ENCODE measurements around the gene LDLRAD3. TPM values are rescaled to one million over a fixed set of nuclear protein-coding genes. Genes with fewer than 3 reads are reported as not detected.

Gene LDLRAD3
- polyA plus RNA-seq, 1 experiment, result 7.8 TPM

DNA sequence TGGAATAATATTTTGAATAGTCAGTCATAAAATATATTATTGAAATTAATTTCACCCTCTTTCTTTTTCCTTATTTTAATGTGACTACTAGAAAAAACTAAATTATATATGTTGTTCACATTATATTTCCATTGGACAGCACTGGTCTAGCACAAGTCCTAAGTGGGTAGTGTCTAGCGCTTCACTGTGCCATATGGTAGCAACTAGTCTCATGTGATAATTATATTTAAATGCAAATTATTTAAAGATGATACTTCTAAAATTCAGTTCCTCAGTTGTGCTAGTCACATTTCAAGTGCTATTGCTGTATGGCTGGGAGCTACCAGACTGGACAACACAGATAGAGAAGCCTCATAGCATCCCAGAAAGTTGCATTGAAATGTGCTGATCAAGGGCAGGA, 19.1 kb upstream of the LDLRAD3 start:
- DNase-seq (ENCODE audit: low read depth, low spot score), result no peak
- H3K27me3 ChIP-seq (ENCODE audit: control insufficient read depth, insufficient read depth, low read length), result peaks cover 2% of the 10 kb centered on the region
- POLR2A ChIA-PET, result no interaction called here
- H3K4me3 ChIP-seq (ENCODE audit: low read depth, low read length), result no peak overlapping the region
- TF ChIP-seq, protein P1, sequence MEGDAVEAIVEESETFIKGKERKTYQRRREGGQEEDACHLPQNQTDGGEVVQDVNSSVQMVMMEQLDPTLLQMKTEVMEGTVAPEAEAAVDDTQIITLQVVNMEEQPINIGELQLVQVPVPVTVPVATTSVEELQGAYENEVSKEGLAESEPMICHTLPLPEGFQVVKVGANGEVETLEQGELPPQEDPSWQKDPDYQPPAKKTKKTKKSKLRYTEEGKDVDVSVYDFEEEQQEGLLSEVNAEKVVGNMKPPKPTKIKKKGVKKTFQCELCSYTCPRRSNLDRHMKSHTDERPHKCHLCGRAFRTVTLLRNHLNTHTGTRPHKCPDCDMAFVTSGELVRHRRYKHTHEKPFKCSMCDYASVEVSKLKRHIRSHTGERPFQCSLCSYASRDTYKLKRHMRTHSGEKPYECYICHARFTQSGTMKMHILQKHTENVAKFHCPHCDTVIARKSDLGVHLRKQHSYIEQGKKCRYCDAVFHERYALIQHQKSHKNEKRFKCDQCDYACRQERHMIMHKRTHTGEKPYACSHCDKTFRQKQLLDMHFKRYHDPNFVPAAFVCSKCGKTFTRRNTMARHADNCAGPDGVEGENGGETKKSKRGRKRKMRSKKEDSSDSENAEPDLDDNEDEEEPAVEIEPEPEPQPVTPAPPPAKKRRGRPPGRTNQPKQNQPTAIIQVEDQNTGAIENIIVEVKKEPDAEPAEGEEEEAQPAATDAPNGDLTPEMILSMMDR (IDR thresholded peaks at IDR 0.05; ENCODE audit: low read depth, low read length), result no peak
- CTCF ChIA-PET, result interaction anchor here (2.8 kb wide), 1 partner anchor 103 kb away, joined by 15 read pairs; no protein-coding TSS in a partner anchor
- no peaks in the 10 kb centered on the region for H3K9me3 ChIP-seq (ENCODE audit: control insufficient read depth, insufficient read depth, low read length)
- no peak overlapping the region for H3K27ac ChIP-seq (ENCODE audit: low read depth, low read length)

DNA sequence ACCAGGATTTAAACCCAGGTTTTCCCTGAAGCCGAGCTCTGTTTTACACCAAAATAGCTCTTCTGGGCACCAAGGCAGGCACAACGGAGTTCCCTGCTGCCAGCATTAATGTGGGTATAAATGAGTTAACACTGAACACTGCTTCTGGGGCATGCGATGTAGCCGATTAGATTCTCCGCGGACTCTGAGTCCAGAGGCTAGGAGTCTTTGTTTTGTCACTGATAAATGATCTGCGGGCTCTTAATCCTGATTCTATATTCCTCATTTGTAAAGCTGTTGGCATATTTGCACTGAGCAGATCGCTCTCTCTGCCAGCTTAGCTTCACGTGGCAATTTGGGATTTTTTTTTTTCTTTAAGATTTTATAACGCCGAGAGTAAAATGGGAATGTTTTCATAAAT, 16.8 kb upstream of the LDLRAD3 start:
- H3K4me3 ChIP-seq (ENCODE audit: low read depth, low read length), result no peak overlapping the region
- POLR2A ChIA-PET, result no interaction called here
- CTCF ChIA-PET, result interaction anchor here (0.6 to 1.8 kb wide), 4 partner anchors 11 to 205 kb away, joined by 3 to 8 read pairs (median 4); no protein-coding TSS in a partner anchor
- no peaks in the 10 kb centered on the region for H3K9me3 ChIP-seq (ENCODE audit: control insufficient read depth, insufficient read depth, low read length)
- H3K27me3 ChIP-seq (ENCODE audit: control insufficient read depth, insufficient read depth, low read length), result peaks cover 2% of the 10 kb centered on the region
- no peak for DNase-seq (ENCODE audit: low read depth, low spot score)
- TF ChIP-seq, protein P1 (IDR thresholded peaks at IDR 0.05; ENCODE audit: low read depth, low read length), result no peak
- no peak overlapping the region for H3K27ac ChIP-seq (ENCODE audit: low read depth, low read length)

DNA sequence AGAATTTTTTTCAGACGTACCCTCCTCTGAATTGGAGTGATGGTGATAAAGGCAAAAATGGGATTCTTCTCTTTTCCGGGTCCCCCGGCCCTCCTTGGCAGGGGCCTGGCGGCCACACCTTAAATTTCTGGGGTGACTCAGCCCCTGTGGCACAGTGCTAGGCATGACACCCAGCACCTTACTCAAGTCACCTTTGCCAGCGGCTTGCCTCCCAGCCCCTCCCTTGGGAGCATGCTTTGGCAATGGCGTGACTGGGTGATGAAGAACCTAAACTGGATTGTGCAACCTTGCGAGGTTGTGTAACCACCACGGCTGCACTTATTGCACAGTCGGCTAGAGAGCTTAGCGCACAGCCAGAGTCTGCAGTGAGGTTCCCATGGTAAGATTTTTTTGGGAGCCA, 16.2 kb upstream of the LDLRAD3 start:
- Histone ChIP-seq H3K9me3 (ENCODE audit: control insufficient read depth, insufficient read depth, low read length) (no peaks in the 10 kb centered on the region), H3K4me3 (ENCODE audit: low read depth, low read length) (no peak overlapping the region), H3K27me3 (ENCODE audit: control insufficient read depth, insufficient read depth, low read length) (peaks cover 2% of the 10 kb centered on the region), H3K27ac (ENCODE audit: low read depth, low read length) (no peak overlapping the region)
- no peak for DNase-seq (ENCODE audit: low read depth, low spot score)
- ChIA-PET CTCF (interaction anchor here (0.6 to 1.8 kb wide), 3 partner anchors 11 to 204 kb away, joined by 3 to 8 read pairs (median 5); no protein-coding TSS in a partner anchor), POLR2A (no interaction called here)
- TF ChIP-seq, protein P1 (IDR thresholded peaks at IDR 0.05; ENCODE audit: low read depth, low read length), result no peak

DNA sequence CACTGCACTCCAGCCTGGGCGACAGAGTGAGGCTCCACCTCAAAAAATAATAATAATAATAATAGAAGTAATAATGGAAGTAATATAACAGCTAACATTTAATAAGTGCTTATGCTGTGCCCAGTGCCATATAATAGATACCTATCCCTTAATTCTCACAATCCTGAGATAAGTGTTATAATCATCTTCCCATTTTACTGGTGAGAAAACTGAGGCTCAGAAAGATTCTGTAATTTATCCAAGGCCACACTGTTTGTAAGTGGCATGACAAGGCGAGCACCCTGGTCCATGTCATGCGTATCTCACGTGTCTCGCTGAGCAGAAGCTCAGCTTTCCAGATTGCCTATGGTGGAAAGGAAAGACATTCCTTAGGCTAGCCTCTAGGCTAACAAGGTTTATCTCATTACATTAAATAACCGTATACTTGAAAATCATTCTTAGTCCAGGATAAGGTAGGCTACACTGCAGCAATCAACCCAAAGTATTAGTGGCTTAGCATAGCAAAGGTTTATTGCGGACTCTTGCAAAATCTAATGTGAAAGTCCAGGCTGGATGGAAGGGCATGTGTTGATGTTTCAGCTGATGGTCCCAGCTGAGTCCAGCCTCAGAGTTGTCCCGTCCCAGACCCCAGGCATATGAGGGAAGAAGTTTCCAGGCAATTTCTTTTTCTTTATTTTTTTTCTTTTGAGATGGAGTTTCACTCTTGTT, 15.0 kb upstream of the LDLRAD3 start:
- Histone ChIP-seq H3K27me3 (ENCODE audit: control insufficient read depth, insufficient read depth, low read length) (no peaks in the 10 kb centered on the region), H3K9me3 (ENCODE audit: control insufficient read depth, insufficient read depth, low read length) (no peaks in the 10 kb centered on the region), H3K27ac (ENCODE audit: low read depth, low read length) (no peak overlapping the region), H3K4me3 (ENCODE audit: low read depth, low read length) (no peak overlapping the region)
- POLR2A ChIA-PET, result no interaction called here
- TF ChIP-seq, protein P1 (IDR thresholded peaks at IDR 0.05; ENCODE audit: low read depth, low read length), result no peak
- no peak for DNase-seq (ENCODE audit: low read depth, low spot score)
- CTCF ChIA-PET, result no interaction called here

DNA sequence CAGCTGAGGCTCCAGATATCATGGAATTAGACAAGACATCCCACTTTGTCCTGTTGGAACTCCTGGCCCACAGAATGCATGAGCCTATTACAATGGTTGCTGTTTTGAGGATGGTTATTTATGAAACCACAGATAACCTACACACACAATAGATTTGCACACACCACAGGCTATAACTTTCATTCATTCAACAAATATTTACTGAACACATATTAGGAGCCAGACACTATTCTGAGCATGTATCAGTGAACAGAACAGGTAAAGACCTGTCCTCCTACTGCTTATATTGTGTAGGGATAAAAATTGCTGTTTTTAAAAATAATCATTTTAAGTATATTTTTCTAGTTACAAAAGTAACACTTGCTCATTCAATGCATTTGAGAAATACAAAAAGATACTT, 13.4 kb upstream of the LDLRAD3 start:
- TF ChIP-seq, protein P1 (IDR thresholded peaks at IDR 0.05; ENCODE audit: low read depth, low read length), result no peak
- POLR2A ChIA-PET, result no interaction called here
- Histone ChIP-seq H3K27me3 (ENCODE audit: control insufficient read depth, insufficient read depth, low read length) (no peaks in the 10 kb centered on the region), H3K4me3 (ENCODE audit: low read depth, low read length) (no peak overlapping the region), H3K9me3 (ENCODE audit: control insufficient read depth, insufficient read depth, low read length) (no peaks in the 10 kb centered on the region), H3K27ac (ENCODE audit: low read depth, low read length) (no peak overlapping the region)
- DNase-seq (ENCODE audit: low read depth, low spot score), result no peak
- CTCF ChIA-PET, result no interaction called here
